GM21619 (cell line): ENCODE results near the gene SNAI3.

Experiments
- ATAC-seq: cut with Tn5 transposase; IDR thresholded peaks from one replicate; pipeline ENCODE4 v1.9.1; 2021; ENCODE audit not compliant: unreplicated experiment

Gene SNAI3

GRCh38 chr16:88686439-88687253 is at the start of gene SNAI3:
TSS of gene SNAI3 (minus strand) at chr16:88686507. CDS start at chr16:88686406, 101 bp downstream.
- ATAC-seq = peak; percentile 63

GRCh38 chr16:88736088-88736487 is 49.8 kb upstream of the SNAI3 start:
- no peak for ATAC-seq

GRCh38 chr16:88735616-88736015 is 49.3 kb upstream of the SNAI3 start:
- ATAC-seq = no peak

DNA sequence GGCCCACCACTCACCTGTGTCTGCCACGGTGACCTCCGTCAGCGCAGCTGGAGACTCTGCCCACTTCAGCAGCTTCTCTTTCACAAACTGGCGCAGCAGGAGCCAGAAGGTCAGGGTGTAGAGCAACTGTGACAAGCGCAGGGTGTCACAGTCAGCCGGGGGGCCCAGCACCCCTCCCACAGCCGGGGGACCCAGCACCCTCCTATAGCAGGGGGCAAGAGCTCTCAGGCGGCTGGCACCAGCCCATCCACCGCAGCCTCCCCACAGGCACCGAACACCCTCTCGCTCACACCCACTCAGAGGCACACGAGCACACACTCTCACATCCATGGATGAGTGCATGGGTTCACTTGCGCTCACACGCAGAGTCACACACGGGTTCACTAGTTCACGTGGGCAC is 48.8 kb upstream of the SNAI3 start:
- no peak for ATAC-seq

DNA sequence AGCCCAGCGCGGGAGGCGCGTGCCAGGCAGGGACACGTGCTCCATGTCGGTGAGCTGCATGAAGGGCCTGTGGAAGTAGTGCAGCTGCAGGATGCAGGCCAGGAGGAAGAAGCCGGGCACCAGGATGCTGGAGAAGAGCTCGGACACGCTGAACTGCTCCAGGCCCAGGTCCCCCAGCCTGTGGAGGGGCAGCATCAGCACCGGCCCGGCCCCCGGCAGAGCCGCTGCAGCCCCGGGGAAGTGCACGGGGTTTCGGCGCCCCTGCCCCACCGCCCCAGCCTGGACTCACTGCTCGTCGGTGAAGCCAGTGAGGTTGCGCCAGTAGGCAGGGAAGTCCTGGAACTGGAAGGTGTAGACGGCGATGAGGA is 48.0 kb upstream of the SNAI3 start:
- no peak for ATAC-seq

DNA sequence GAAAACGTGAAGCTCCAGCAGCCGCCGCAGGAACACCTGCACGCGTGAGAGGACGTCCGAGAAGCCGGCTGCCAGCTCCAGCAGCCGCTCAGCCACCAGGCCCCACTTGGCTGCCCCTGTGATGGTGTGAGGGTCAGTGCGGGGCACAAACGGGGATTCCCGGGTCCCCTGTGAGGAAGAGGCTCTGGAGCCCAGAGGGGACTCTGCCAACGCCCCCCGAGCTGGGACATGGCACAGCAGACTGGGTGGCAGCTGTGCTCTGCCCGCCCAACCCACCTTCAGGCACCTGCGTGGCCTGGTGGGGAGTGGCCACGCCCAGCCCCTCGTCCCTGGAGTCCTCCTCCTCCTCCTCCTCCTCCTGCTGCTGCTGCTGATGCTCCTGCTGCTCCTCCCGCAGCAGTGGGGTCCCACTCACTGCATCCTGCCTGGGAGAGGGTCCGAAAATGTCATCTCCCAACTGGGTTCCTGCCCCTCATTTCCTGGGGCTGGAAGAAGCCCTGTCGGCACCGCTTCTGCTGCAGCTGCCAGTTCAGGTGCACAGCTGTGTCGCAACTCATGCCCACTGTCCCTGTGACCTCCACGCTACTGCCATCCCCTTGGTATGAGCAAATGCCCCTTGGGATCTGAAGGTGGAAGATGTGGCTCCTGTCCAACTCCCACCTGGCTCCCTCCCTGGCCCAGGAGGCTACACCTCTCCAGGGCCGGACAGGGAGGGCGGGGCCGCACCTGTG is 47.5 kb upstream of the SNAI3 start:
- no peak for ATAC-seq

- ATAC-seq = no peak
Observed at GRCh38 chr16:88732961-88733294, 46.6 kb upstream of the SNAI3 start.

DNA sequence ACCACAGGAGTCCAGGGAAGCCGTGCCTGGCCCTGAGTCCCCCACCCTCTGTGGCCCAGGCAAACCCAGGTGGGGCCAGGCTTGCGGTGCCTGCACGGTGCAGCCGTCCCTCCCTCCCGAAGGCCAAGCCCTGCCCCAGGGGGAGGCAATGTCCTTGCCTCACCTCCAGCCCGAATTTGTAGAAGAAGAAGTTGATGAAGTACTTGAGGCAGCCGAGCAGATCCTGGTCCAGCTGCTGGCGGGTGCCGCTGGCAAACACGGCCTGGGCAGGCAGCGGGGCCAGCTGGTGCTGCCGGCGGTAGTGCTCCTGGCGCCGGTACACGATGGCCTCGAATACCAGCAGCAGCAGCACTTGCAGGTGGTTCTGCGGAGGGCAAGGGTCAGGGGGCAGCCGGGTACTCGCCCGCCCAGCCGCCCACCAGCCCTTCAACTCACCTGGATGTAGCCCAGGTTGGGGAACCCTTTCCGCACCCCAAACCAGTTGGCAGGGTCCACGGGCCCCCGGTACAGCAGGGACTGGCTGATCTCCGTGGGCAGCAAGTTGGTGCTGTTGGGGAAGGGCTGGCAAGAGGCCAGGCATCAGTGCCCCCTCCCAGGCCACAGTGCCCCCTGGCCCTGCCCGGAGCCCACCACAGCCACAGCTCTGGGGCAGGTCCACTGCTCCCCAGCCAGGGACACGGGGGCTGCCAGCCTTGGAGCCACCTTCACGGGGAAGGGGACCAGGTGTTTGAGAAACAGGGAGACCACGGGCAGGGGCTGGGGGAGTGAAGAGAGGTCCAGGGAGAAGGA is 46.1 kb upstream of the SNAI3 start:
- no peak for ATAC-seq

GRCh38 chr16:88731699-88732098 is 45.4 kb upstream of the SNAI3 start:
- no peak for ATAC-seq

GRCh38 chr16:88730632-88731607 is 44.6 kb upstream of the SNAI3 start:
- no peak for ATAC-seq

DNA sequence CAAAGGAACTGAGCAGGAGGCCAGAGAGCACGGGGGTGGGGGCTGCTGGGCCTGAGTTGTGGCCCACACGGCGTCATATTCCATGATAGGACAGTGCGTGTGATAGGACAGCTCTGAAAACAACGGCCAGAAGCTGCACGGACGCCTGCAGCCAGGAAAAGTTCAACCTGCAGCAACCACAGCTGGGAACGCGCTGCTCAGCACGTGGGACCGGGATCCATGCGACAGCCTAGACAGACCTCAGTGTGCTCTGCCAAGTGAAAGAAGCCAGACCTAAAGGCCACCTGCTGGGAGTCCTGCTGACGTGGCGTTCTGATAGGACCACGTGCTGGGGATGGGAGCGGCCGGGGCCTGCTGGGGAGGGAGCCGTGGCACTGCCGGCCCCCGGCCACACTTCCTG is 41.6 kb upstream of the SNAI3 start:
- ATAC-seq = no peak

DNA sequence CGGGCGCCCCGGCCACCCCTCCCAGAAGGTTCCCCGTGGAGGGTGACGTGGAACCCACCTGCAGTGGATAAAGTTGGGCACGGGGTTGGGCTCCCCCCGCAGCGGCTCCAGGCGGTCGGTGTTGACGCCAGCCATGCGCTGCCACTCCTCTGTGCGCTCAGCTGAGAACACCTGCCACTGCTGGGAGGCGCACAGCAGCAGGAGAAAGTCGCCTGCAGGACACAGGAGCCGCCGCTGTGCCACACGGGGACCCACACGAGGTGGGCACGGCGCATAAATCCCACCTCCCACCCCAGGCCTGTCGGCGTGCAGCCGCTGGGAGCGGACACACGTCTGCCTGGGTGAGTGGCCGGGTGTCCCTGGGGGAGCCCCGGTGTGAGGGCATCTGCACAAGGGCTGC is 40.7 kb upstream of the SNAI3 start:
- no peak for ATAC-seq

GRCh38 chr16:88726408-88726749 is 40.1 kb upstream of the SNAI3 start:
- ATAC-seq = no peak

GRCh38 chr16:88725609-88726407 is 39.5 kb upstream of the SNAI3 start:
- no peak for ATAC-seq

GRCh38 chr16:88724855-88725555 is 38.7 kb upstream of the SNAI3 start:
- no peak for ATAC-seq

GRCh38 chr16:88723911-88724310 is 37.6 kb upstream of the SNAI3 start:
- ATAC-seq = no peak

DNA sequence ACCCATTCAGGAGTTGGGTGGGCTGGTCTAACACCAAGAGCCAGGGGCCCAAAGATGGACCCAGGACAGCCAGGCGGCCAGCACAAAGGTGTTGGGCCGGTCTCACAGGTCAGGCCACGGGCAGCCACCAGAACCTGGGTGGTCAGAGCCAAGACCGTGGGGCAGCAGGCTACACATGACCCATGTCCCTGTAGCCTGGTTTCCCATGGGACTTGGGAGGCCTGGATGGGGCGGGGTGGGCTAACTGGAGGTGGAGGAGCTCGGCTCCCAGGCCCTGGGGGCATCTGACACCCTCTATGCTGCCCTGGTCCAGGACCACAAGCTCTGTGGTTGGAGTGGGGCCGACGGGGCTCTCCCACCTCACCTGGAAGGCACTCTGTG is 37.2 kb upstream of the SNAI3 start:
- no peak for ATAC-seq

- no peak for ATAC-seq
Observed at GRCh38 chr16:88722784-88723506, 36.6 kb upstream of the SNAI3 start.
